GM19463 (cell line): ENCODE measurements around the gene ZFYVE26.
"Not testable (repeated sequence)": the region's sequence is repeated elsewhere in the genome, so short reads cannot be mapped to it uniquely, and the experiment has no call there.

Experiments
- ATAC-seq: cut with Tn5 transposase; IDR thresholded peaks from one replicate; pipeline ENCODE4 v1.9.1; 2021; ENCODE audit warnings: mild to moderate bottlenecking, moderate library complexity; ENCODE audit not compliant: unreplicated experiment

Gene ZFYVE26

DNA sequence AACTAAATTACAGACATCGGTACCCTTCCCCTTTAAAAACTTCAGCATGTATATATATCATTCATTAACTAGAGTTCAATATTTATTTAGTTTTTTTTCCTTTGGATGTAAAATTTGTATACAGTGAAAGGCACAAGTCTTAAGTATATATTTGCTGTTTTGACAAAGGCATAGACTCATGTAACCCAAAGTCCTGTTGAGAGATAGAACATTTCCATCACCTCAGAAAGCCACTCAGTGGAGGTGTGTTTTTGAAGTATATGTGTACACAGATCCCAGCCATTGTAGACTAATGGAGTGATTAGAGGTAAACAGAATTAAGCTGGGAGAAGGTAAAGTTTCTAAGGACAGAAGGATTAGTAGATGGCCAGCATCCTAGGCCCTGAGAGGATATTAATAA, 99.3 kb downstream of the ZFYVE26 start:
- no peak for ATAC-seq

- no peak for ATAC-seq
Observed at GRCh38 chr14:67710209-67710608, 106.2 kb downstream of the ZFYVE26 start.

DNA sequence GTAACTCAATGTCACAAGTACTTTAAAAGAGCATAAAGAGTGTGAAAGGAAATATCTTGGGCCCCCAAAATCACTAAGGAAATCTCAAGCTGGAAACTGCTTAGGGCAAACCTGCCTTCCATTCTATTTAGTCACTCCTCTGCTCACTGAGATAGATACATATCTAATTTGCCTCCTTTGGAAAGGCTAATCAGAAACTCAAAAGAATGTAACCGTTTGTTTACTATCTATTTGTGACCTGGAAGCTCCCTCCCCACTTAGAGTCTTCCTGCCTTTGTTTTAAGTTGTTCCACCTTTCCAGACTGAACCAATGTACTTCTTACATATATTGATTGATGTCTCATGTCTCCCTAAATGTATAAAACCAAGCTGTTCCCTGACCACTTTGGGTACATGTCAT, 106.6 kb downstream of the ZFYVE26 start:
- not testable (repeated sequence) for ATAC-seq

DNA sequence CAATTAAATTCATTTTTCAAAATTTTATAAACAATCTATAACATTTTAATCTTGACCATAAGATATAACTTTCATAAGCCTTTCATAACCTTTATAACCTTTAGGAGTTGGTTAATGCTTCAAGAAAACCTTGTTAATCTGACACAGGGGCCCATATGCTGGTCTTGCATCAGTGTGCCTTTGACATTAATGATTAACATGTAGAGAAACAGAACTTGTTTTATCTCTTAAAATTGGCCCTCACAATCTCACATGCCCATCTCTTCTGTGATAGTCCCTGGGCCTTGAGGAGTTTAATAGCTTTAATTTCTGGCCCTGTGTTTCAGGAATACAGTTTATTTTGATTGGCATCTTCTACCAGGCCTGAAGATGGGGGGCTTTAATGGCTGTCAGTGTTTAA, 107.0 kb downstream of the ZFYVE26 start:
- not testable (repeated sequence) for ATAC-seq

- no peak for ATAC-seq
Observed at GRCh38 chr14:67705211-67705610, 111.2 kb downstream of the ZFYVE26 start.

DNA sequence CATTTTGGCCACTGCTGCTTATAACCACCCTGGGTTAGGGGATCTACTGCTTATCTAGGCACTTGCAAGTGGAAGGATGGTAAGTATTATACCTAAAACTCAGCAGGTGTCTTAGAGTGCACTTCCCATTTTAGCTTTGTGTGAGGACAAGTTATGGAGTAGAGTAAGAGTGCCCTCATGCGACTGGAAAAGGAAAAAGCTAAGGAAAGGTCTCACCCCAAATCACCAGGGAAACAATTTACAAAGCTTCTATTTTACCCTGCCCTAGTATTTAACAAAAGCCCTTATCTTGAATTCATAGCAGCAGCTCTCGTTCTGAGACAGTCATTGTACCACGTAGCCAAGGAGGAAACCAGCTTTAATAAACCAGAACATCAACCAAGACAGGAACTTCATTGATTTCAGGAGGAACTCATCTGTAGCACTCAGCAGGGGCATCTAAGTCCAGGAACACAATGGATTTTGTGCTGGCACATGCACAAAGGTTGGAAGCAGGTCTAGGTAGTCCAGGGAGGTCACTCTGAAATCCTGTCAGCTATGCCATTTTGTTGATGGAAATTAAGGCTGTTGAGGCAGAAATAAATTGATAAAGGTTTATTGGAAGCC, 111.8 kb downstream of the ZFYVE26 start:
- no peak for ATAC-seq

- no peak for ATAC-seq
Observed at GRCh38 chr14:67703997-67704396, 112.4 kb downstream of the ZFYVE26 start.

DNA sequence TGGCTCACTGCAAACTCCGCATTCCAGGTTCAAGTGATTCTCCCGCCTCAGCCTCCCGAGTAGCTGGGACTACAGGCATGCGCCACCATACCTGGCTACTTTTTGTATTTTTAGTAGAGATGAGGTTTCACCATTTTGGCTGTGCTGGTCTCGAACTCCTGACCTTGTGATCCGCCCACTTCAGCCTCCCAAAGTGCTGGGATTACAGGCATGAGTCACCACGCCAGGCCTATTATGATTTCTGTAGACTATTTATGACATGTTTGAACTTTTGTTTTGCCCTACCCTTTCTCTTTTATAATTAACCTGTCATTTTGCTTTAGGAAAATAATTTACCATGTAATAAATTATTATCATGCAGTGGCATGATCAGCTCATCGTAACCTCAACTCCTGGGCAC, 114.9 kb downstream of the ZFYVE26 start, which contains the start of gene RDH12:
RDH12 (plus strand) TSS at position 395 of the 400 bp plus-strand sequence. CDS start 20,757 bp downstream, outside the sequence.
- not testable (repeated sequence) for ATAC-seq

GRCh38 chr14:67698179-67698578, 118.2 kb downstream of the ZFYVE26 start:
- no peak for ATAC-seq

DNA sequence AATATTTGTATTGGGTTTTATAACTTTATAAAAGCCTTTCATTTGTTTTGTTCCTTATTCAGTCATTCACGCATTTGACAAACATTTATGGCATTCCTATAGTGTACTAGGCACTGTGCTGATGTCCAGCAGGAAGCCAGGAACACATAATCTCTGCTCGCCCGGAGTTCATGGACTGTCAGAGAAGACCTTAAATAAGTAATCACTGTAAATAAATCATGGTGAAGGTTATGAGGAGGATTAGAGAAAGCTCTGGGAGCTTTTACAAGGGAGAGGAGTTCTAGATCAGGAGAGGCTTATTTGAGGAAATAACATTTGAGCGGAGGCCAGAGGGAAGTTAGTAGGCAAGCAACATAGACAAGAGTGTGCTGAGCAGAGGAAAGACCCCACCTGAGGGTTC, 119.4 kb downstream of the ZFYVE26 start:
- ATAC-seq: no peak
